ENCODE measurements around the gene ZFP14.

ZFP14 gene

GRCh38 chr19:36420961-36421748 lies 42.2 kb upstream of the ZFP14 start:
- H4K20me1 ChIP-seq (ENCODE audit: insufficient read depth, low read length), result no peaks in the 10 kb centered on the region
- peaks cover 23% of the 10 kb centered on the region for H3K79me2 ChIP-seq (ENCODE audit: low read length)
- no peak overlapping the region for H3K9ac ChIP-seq (ENCODE audit: low read length)
- H3K4me1 ChIP-seq (ENCODE audit: low read length), result peaks cover 9% of the 10 kb centered on the region
- no peaks in the 10 kb centered on the region for H3K27me3 ChIP-seq (ENCODE audit: low read depth, low read length)
- peaks cover 3% of the 10 kb centered on the region; the same call in 1 of the 2 replicates for H3K9me3 ChIP-seq (ENCODE audit: insufficient read depth, low read length)
- H2AFZ ChIP-seq (ENCODE audit: low read depth, low read length), result no peak overlapping the region
- H3K4me2 ChIP-seq (ENCODE audit: low read length), result no peak overlapping the region
- no peak overlapping the region for H3K27ac ChIP-seq (ENCODE audit: low read length)
- TF ChIP-seq EZH2phosphoT487 (IDR thresholded peaks at IDR 0.05; ENCODE audit: low read depth) (no peak), CTCF (IDR thresholded peaks at IDR 0.05; ENCODE audit: low read depth, low read length) (no peak)
- H3K36me3 ChIP-seq (replicated peaks; ENCODE audit: low read depth, low read length), result peaks cover 10% of the 10 kb centered on the region
- no peak overlapping the region for H3K4me3 ChIP-seq (ENCODE audit: low read length)

GRCh38 chr19:36418287-36419001 lies 39.4 kb upstream of the ZFP14 start, which contains the start of gene ZFP82:
Gene ZFP82, minus strand, starts transcription at chr19:36418644. Its CDS starts 8,855 bp downstream, at chr19:36409789.
- peak within 1 kb of the TSS; percentile 82 for H2AFZ ChIP-seq (ENCODE audit: low read depth, low read length)
- peak within 1 kb of the TSS; percentile 84 for H3K4me3 ChIP-seq (ENCODE audit: low read length)
- no peaks in the 10 kb centered on the region for H3K27me3 ChIP-seq (ENCODE audit: low read depth, low read length)
- peaks cover 32% of the 10 kb centered on the region for H3K36me3 ChIP-seq (replicated peaks; ENCODE audit: low read depth, low read length)
- H4K20me1 ChIP-seq (ENCODE audit: insufficient read depth, low read length), result no peaks in the 10 kb centered on the region
- H3K4me2 ChIP-seq (ENCODE audit: low read length), result peak within 1 kb of the TSS; percentile 91
- TF ChIP-seq EZH2phosphoT487 (IDR thresholded peaks at IDR 0.05; ENCODE audit: low read depth), result no peak
- TF ChIP-seq CTCF (IDR thresholded peaks at IDR 0.05; ENCODE audit: low read depth, low read length), result no peak; the same call in 1 of the 2 replicates
- peak within 1 kb of the TSS; percentile 80 for H3K9ac ChIP-seq (ENCODE audit: low read length)
- peaks cover 50% of the 10 kb centered on the region for H3K79me2 ChIP-seq (ENCODE audit: low read length)
- peak within 1 kb of the TSS; percentile 62 for H3K27ac ChIP-seq (ENCODE audit: low read length)
- peaks cover 15% of the 10 kb centered on the region; the same call in 1 of the 2 replicates for H3K9me3 ChIP-seq (ENCODE audit: insufficient read depth, low read length)
- H3K4me1 ChIP-seq (ENCODE audit: low read length), result peaks cover 9% of the 10 kb centered on the region

- H3K4me3 ChIP-seq (ENCODE audit: low read length), result peak overlapping the region; percentile 84
- no peaks in the 10 kb centered on the region for H3K27me3 ChIP-seq (ENCODE audit: low read depth, low read length)
- H2AFZ ChIP-seq (ENCODE audit: low read depth, low read length), result peak overlapping the region; percentile 82
- H3K27ac ChIP-seq (ENCODE audit: low read length), result peak overlapping the region; percentile 62
- peak overlapping the region; percentile 80 for H3K9ac ChIP-seq (ENCODE audit: low read length)
- peaks cover 56% of the 10 kb centered on the region for H3K79me2 ChIP-seq (ENCODE audit: low read length)
- peaks cover 9% of the 10 kb centered on the region for H3K4me1 ChIP-seq (ENCODE audit: low read length)
- peaks cover 38% of the 10 kb centered on the region for H3K36me3 ChIP-seq (replicated peaks; ENCODE audit: low read depth, low read length)
- peaks cover 16% of the 10 kb centered on the region; the same call in 1 of the 2 replicates for H3K9me3 ChIP-seq (ENCODE audit: insufficient read depth, low read length)
- H3K4me2 ChIP-seq (ENCODE audit: low read length), result peak overlapping the region; percentile 91
- no peak for TF ChIP-seq EZH2phosphoT487 (IDR thresholded peaks at IDR 0.05; ENCODE audit: low read depth)
- no peak for TF ChIP-seq CTCF (IDR thresholded peaks at IDR 0.05; ENCODE audit: low read depth, low read length)
- no peaks in the 10 kb centered on the region for H4K20me1 ChIP-seq (ENCODE audit: insufficient read depth, low read length)
Observed at GRCh38 chr19:36417752-36418286, 38.8 kb upstream of the ZFP14 start.

- no peak overlapping the region for H3K4me2 ChIP-seq (ENCODE audit: low read length)
- no peak overlapping the region for H2AFZ ChIP-seq (ENCODE audit: low read depth, low read length)
- H4K20me1 ChIP-seq (ENCODE audit: insufficient read depth, low read length), result no peaks in the 10 kb centered on the region
- H3K9me3 ChIP-seq (ENCODE audit: insufficient read depth, low read length), result peaks cover 10% of the 10 kb centered on the region
- H3K27me3 ChIP-seq (ENCODE audit: low read depth, low read length), result no peaks in the 10 kb centered on the region
- H3K4me1 ChIP-seq (ENCODE audit: low read length), result no peaks in the 10 kb centered on the region
- H3K36me3 ChIP-seq (replicated peaks; ENCODE audit: low read depth, low read length), result peaks cover 88% of the 10 kb centered on the region
- H3K79me2 ChIP-seq (ENCODE audit: low read length), result peaks cover 61% of the 10 kb centered on the region
- no peak overlapping the region for H3K9ac ChIP-seq (ENCODE audit: low read length)
- H3K4me3 ChIP-seq (ENCODE audit: low read length), result no peak overlapping the region
- TF ChIP-seq EZH2phosphoT487 (IDR thresholded peaks at IDR 0.05; ENCODE audit: low read depth) (no peak), CTCF (IDR thresholded peaks at IDR 0.05; ENCODE audit: low read depth, low read length) (no peak)
- H3K27ac ChIP-seq (ENCODE audit: low read length), result no peak overlapping the region
Observed at GRCh38 chr19:36409841-36410240, 30.8 kb upstream of the ZFP14 start.

Data from OCI-LY3 (cell line).